Muscle of leg (tissue), 16 donors: Measurements from ENCODE around the gene OR52K2. TPM values are rescaled to one million over a fixed set of nuclear protein-coding genes. Genes with fewer than 3 reads are reported as not detected.
"Not testable (repeated sequence)": the region's sequence is repeated elsewhere in the genome, so short reads cannot be mapped to it uniquely, and the experiment has no call there.

Experiments used
- DNase-seq: peaks from one replicate; pipeline ENCODE4 v3.0.0; 2013
- H3K27ac ChIP-seq: one replicate; pipeline ENCODE4 v1.5.1; 2013; ENCODE audit warnings: mild to moderate bottlenecking, low read length, control low read depth
- H3K27me3 ChIP-seq: one replicate; pipeline ENCODE4 v1.6.1; 2013; ENCODE audit warnings: low read length; ENCODE audit not compliant: control insufficient read depth, insufficient read depth
- H3K36me3 ChIP-seq: one replicate; pipeline ENCODE4 v1.6.1; 2013; ENCODE audit warnings: low read length; ENCODE audit not compliant: control insufficient read depth, insufficient read depth
- H3K4me1 ChIP-seq: one replicate; pipeline ENCODE4 v1.6.1; 2013; ENCODE audit warnings: low read length; ENCODE audit not compliant: control insufficient read depth, insufficient read depth
- H3K4me3 ChIP-seq: one replicate; pipeline ENCODE4 v1.5.1; 2013; ENCODE audit warnings: low read length, control low read depth
- H3K9me3 ChIP-seq: replicated peaks from 2 replicates; pipeline ENCODE4 v1.6.1; 2013; ENCODE audit warnings: low read depth, low read length; ENCODE audit not compliant: control insufficient read depth
- WGBS: methylation state at CpG from one replicate; pipeline ENCODE4 v1.1.5; 2013; ENCODE audit warnings: missing lambda C conversion rate; ENCODE audit not compliant: insufficient coverage; 5-methylcytosine and 5-hydroxymethylcytosine counted together
- long read RNA-seq, 11 donors: transcript quantifications; one replicate each; lab custom pipeline, GENCODE V29; 2026
- polyA plus RNA-seq, 8 donors: library from polyadenylated mRNA; unstranded; fragments of 120-200 nt; gene quantifications; one replicate each; pipeline versions ENCODE4 v1.2.1 to v1.2.3, GENCODE V29; 2013; ENCODE audit warnings: inconsistent platforms in 1 of 8, low replicate concordance in 1 of 8; ENCODE audit not compliant: insufficient read length in 8 of 8, insufficient read depth in 1 of 8
- total RNA-seq: library from RNA; stranded (reverse); fragments of 120-200 nt; gene quantifications from one replicate; pipeline ENCODE4 v1.2.4, GENCODE V29; 2013

Gene OR52K2
- not detected for total RNA-seq
- not detected for polyA plus RNA-seq
- long read RNA-seq, donor 1, result 0 reads
- long read RNA-seq, donor 2, result 0 reads
- long read RNA-seq, donor 3, result 0 reads
- long read RNA-seq, donor 4, result 0 reads
- long read RNA-seq, donor 5, result 0 reads
- long read RNA-seq, donor 6, result 0 reads
- long read RNA-seq, donor 7, result 0 reads
- long read RNA-seq, donor 8, result 0 reads
- long read RNA-seq, donor 9, result 0 reads
- long read RNA-seq, donor 10, result 0 reads
- long read RNA-seq, donor 11, result 0 reads

GRCh38 chr11:4448995-4449394, at the start of gene OR52K2:
TSS of gene OR52K2 (plus strand) at chr11:4449295. CDS start at chr11:4449340, 45 bp downstream.
- H3K27ac ChIP-seq, result no peak within 1 kb of the TSS
- no peaks in the 10 kb centered on the region for H3K9me3 ChIP-seq
- H3K27me3 ChIP-seq, result no peaks in the 10 kb centered on the region
- no peak within 1 kb of the TSS for H3K4me3 ChIP-seq
- H3K36me3 ChIP-seq, result no peaks in the 10 kb centered on the region
- H3K4me1 ChIP-seq, result no peaks in the 10 kb centered on the region
- no peak for DNase-seq

GRCh38 chr11:4406206-4406605, 42.9 kb upstream of the OR52K2 start:
- not testable (repeated sequence) for H3K36me3 ChIP-seq, DNase-seq
- WGBS, result no CpG with 5 or more reads among the region's 6 CpGs

GRCh38 chr11:4416306-4416705, 32.8 kb upstream of the OR52K2 start:
- no peaks in the 10 kb centered on the region for H3K36me3 ChIP-seq
- 40% methylated on average over 1 of the region's 1 CpG for WGBS
- no peaks in the 10 kb centered on the region for H3K27me3 ChIP-seq

More at GRCh38 chr11:4406206-4406605, 42.9 kb upstream of the OR52K2 start:
- H3K4me1 ChIP-seq, H3K27ac ChIP-seq, H3K4me3 ChIP-seq, H3K9me3 ChIP-seq, H3K27me3 ChIP-seq: not testable (repeated sequence)

GRCh38 chr11:4416816-4417215, 32.3 kb upstream of the OR52K2 start:
- H3K9me3 ChIP-seq, result no peaks in the 10 kb centered on the region
- DNase-seq, result no peak
- H3K27ac ChIP-seq, result no peak overlapping the region
- H3K36me3 ChIP-seq, result no peaks in the 10 kb centered on the region
- no peaks in the 10 kb centered on the region for H3K4me1 ChIP-seq
- no CpG with 5 or more reads among the region's 1 CpG for WGBS
- H3K4me3 ChIP-seq, result no peak overlapping the region
- H3K27me3 ChIP-seq, result no peaks in the 10 kb centered on the region

More at GRCh38 chr11:4416306-4416705, 32.8 kb upstream of the OR52K2 start:
- Histone ChIP-seq H3K9me3 (no peaks in the 10 kb centered on the region), H3K4me1 (no peaks in the 10 kb centered on the region), H3K27ac (no peak overlapping the region), H3K4me3 (no peak overlapping the region)
- DNase-seq, result no peak

- WGBS, result 71% methylated on average over 8 of the region's 8 CpGs
- H3K9me3 ChIP-seq, result no peaks in the 10 kb centered on the region
- no peaks in the 10 kb centered on the region for H3K4me1 ChIP-seq
- no peak overlapping the region for H3K4me3 ChIP-seq
- H3K36me3 ChIP-seq, result no peaks in the 10 kb centered on the region
- no peak overlapping the region for H3K27ac ChIP-seq
- DNase-seq, result no peak
- no peaks in the 10 kb centered on the region for H3K27me3 ChIP-seq
Observed at GRCh38 chr11:4418403-4418802, 30.7 kb upstream of the OR52K2 start.

GRCh38 chr11:4430051-4430450, 19.0 kb upstream of the OR52K2 start:
- H3K27ac ChIP-seq, result no peak overlapping the region

GRCh38 chr11:4433856-4434255, 15.2 kb upstream of the OR52K2 start:
- no peak overlapping the region for H3K4me3 ChIP-seq
- H3K36me3 ChIP-seq, result no peaks in the 10 kb centered on the region
- H3K9me3 ChIP-seq, result no peaks in the 10 kb centered on the region
- no peak for DNase-seq
- H3K27me3 ChIP-seq, result no peaks in the 10 kb centered on the region
- H3K27ac ChIP-seq, result no peak overlapping the region
- H3K4me1 ChIP-seq, result no peaks in the 10 kb centered on the region
- no CpG with 5 or more reads among the region's 2 CpGs for WGBS

More at GRCh38 chr11:4430051-4430450, 19.0 kb upstream of the OR52K2 start:
- H3K27me3 ChIP-seq, result no peaks in the 10 kb centered on the region
- no peaks in the 10 kb centered on the region for H3K36me3 ChIP-seq
- H3K4me3 ChIP-seq, result no peak overlapping the region
- DNase-seq, result no peak
- H3K4me1 ChIP-seq, result no peaks in the 10 kb centered on the region
- no peaks in the 10 kb centered on the region for H3K9me3 ChIP-seq
- WGBS, result no CpG with 5 or more reads among the region's 4 CpGs

- no peak for DNase-seq
- no CpG with 5 or more reads among the region's 1 CpG for WGBS
Observed at GRCh38 chr11:4436411-4436810, 12.7 kb upstream of the OR52K2 start.

GRCh38 chr11:4441515-4441914, 7.6 kb upstream of the OR52K2 start:
- no peaks in the 10 kb centered on the region for H3K4me1 ChIP-seq
- no peaks in the 10 kb centered on the region for H3K9me3 ChIP-seq
- no peaks in the 10 kb centered on the region for H3K27me3 ChIP-seq
- H3K4me3 ChIP-seq, result no peak overlapping the region
- WGBS, result no CpG with 5 or more reads among the region's 3 CpGs
- no peak for DNase-seq
- no peak overlapping the region for H3K27ac ChIP-seq
- no peaks in the 10 kb centered on the region for H3K36me3 ChIP-seq

More at GRCh38 chr11:4436411-4436810, 12.7 kb upstream of the OR52K2 start:
- Histone ChIP-seq H3K9me3 (no peaks in the 10 kb centered on the region), H3K36me3 (no peaks in the 10 kb centered on the region), H3K27me3 (no peaks in the 10 kb centered on the region), H3K27ac (no peak overlapping the region), H3K4me3 (no peak overlapping the region), H3K4me1 (no peaks in the 10 kb centered on the region)

GRCh38 chr11:4443232-4443891, 5.7 kb upstream of the OR52K2 start:
- WGBS, result 53% methylated on average over 3 of the region's 3 CpGs
- no peaks in the 10 kb centered on the region for H3K4me1 ChIP-seq
- no peaks in the 10 kb centered on the region for H3K27me3 ChIP-seq
- no peaks in the 10 kb centered on the region for H3K36me3 ChIP-seq
- no peak for DNase-seq
- H3K4me3 ChIP-seq, result no peak overlapping the region
- no peaks in the 10 kb centered on the region for H3K9me3 ChIP-seq
- H3K27ac ChIP-seq, result no peak overlapping the region
